Mucosa of descending colon (tissue), 3 donors: ENCODE results near the gene HSD11B1L. TPM values are rescaled to one million over a fixed set of nuclear protein-coding genes. Genes with fewer than 3 reads are reported as not detected.

Experiments used
- ATAC-seq: fragments of 200-7000 bp; cut with Tn5 transposase; one replicate; pipeline ENCODE4 v1.9.1; 2020; ENCODE audit warnings: mild to moderate bottlenecking, moderate library complexity
- DNase-seq, 3 donors: peaks; one replicate each; pipeline ENCODE4 v3.0.0-alpha.2; 2020
- H3K36me3 ChIP-seq: fragments of 200-600 bp; one replicate; pipeline ENCODE4 v1.8.0; 2021; ENCODE audit warnings: low read depth, mild to moderate bottlenecking
- H3K4me1 ChIP-seq: fragments of 200-600 bp; one replicate; pipeline ENCODE4 v1.8.0; 2021; ENCODE audit warnings: low read depth, mild to moderate bottlenecking
- H3K4me3 ChIP-seq: fragments of 200-600 bp; one replicate; pipeline ENCODE4 v1.8.0; 2021; ENCODE audit warnings: mild to moderate bottlenecking
- H3K9me3 ChIP-seq: fragments of 200-600 bp; one replicate; pipeline ENCODE4 v1.8.0; 2021; ENCODE audit warnings: mild to moderate bottlenecking
- intact Hi-C, 2 donors: fragments of 100-400 bp; cut with DNase I in 1 of 2; cut with micrococcal nuclease in 1 of 2; formaldehyde crosslinking; loops; one replicate each; pipeline versions ENCODE4 v1.11.0 to v1.11.1; 2022; cut with DNase I, micrococcal nuclease
- total RNA-seq, 3 donors: library from RNA; stranded (reverse); fragmentation: NEBNext Ultra II Directional in 2 of 3; extraction: Animal tissue kit (Norgen Biotek cat#: 25700) in 2 of 3; gene quantifications; one replicate each; pipeline versions ENCODE4 v1.2.1 to v1.2.4, GENCODE V29; 2021 to 2023
- TF ChIP-seq, protein P1 (sequence below): fragments of 200-600 bp; IDR thresholded peaks from one replicate; pipeline ENCODE4 v1.8.0; 2022; ENCODE audit warnings: antibody characterized with exemption, mild to moderate bottlenecking
- donor health status: DM: no; HTN: no; CAD: no; lungs with moderate emphysema.
- donor health status: DM: no; HTN: no; CAD: no.
- donor health status: DM: no; HTN: yes; CAD: no.

Gene HSD11B1L
- total RNA-seq, 3 donors from 2014 or later: 2.3 to 8.2 (median 3.3) TPM

GRCh38 chr19:5646703-5647102, 34.1 kb upstream of the HSD11B1L start:
- H3K36me3 ChIP-seq: peaks cover 24% of the 10 kb centered on the region

GRCh38 chr19:5648464-5648863, 32.4 kb upstream of the HSD11B1L start:
- Histone ChIP-seq H3K9me3 (no peaks in the 10 kb centered on the region), H3K4me1 (no peaks in the 10 kb centered on the region), H3K4me3 (no peak overlapping the region), H3K36me3 (peaks cover 27% of the 10 kb centered on the region)
- intact Hi-C loops: no loop called here
- DNase-seq: no peak
- TF ChIP-seq, protein P1, sequence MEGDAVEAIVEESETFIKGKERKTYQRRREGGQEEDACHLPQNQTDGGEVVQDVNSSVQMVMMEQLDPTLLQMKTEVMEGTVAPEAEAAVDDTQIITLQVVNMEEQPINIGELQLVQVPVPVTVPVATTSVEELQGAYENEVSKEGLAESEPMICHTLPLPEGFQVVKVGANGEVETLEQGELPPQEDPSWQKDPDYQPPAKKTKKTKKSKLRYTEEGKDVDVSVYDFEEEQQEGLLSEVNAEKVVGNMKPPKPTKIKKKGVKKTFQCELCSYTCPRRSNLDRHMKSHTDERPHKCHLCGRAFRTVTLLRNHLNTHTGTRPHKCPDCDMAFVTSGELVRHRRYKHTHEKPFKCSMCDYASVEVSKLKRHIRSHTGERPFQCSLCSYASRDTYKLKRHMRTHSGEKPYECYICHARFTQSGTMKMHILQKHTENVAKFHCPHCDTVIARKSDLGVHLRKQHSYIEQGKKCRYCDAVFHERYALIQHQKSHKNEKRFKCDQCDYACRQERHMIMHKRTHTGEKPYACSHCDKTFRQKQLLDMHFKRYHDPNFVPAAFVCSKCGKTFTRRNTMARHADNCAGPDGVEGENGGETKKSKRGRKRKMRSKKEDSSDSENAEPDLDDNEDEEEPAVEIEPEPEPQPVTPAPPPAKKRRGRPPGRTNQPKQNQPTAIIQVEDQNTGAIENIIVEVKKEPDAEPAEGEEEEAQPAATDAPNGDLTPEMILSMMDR: no peak
- no peak for ATAC-seq

More at GRCh38 chr19:5646703-5647102, 34.1 kb upstream of the HSD11B1L start:
- Histone ChIP-seq H3K4me1 (no peaks in the 10 kb centered on the region), H3K4me3 (no peak overlapping the region), H3K9me3 (no peaks in the 10 kb centered on the region)
- intact Hi-C loops: no loop called here
- TF ChIP-seq, protein P1: no peak
- ATAC-seq: no peak
- DNase-seq: no peak

- TF ChIP-seq, protein P1: no peak
- intact Hi-C loops: no loop called here
- H3K9me3 ChIP-seq: no peaks in the 10 kb centered on the region
- H3K4me3 ChIP-seq: no peak overlapping the region
- no peaks in the 10 kb centered on the region for H3K4me1 ChIP-seq
- ATAC-seq (no peak), DNase-seq (no peak)
- peaks cover 31% of the 10 kb centered on the region for H3K36me3 ChIP-seq
Measured at GRCh38 chr19:5651361-5651760, 29.5 kb upstream of the HSD11B1L start.

DNA sequence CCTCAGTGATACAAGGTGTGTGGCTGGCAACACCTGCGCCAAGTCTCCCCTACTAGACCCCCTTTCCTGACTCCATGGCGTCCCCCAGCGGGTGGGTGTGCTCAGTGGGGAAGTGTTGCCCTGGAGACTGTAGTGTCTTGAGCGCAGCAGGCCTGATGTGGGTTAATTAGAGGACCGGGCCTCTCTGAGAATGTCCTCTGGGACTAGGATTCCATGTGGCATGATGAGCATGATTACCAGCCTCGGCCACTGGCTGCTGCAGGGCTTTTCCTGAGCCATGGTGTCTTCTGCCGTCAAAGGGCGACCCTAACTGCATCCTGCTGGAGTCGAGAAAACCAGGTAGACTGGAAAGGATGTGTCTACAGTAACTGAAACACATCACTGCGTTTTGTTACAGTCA, 28.6 kb upstream of the HSD11B1L start:
- Histone ChIP-seq H3K4me1 (no peaks in the 10 kb centered on the region), H3K9me3 (no peaks in the 10 kb centered on the region), H3K36me3 (peaks cover 31% of the 10 kb centered on the region), H3K4me3 (no peak overlapping the region)
- intact Hi-C loops: no loop called here
- ATAC-seq (no peak), DNase-seq (no peak)
- TF ChIP-seq, protein P1: no peak

DNA sequence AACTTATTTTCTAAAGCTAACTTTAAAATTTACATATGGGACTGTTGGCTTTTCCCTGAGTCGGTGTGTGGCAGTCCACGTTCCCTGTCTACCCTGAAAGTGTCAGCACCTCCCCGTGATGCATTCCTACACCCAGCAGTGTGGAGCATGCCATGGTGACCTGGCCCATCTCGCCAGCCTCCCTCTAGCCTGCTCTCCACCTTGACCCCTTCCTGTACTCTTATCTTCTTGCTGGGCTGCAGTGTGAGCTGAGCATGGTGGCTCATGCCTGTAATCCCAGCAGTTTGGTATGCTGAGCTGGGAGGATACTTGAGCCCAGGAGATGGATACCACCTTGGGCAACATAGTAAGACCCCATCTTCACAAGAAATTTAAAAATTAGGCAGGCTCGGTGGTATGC, 25.9 kb upstream of the HSD11B1L start:
- TF ChIP-seq, protein P1: no peak
- H3K9me3 ChIP-seq: no peaks in the 10 kb centered on the region
- ATAC-seq: no peak
- H3K36me3 ChIP-seq: peaks cover 42% of the 10 kb centered on the region
- H3K4me1 ChIP-seq: no peaks in the 10 kb centered on the region
- intact Hi-C loops: no loop called here
- no peak overlapping the region for H3K4me3 ChIP-seq
- no peak for DNase-seq

DNA sequence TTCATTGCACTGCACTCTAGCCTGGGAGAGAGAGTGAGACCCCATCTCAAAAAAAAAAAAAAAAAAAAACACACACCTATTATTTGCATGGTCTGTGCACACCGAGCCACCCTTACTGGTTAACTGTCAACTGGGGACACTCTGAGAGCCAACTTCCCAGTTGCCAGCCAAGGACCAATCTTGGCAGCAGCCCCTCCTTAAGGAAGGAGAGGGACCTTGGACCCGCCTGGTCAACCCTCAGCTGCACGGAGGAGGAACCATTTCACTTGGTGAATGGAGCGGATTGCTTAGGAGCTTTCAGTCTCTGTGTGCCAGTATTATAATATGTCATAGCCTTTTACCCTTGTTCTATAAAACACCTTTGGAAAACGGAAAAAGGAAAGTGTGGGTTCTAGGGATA, 25.4 kb upstream of the HSD11B1L start:
- DNase-seq (peak in 2 of 3 donors; percentile 35 to 49), ATAC-seq (peak; percentile 87)
- Histone ChIP-seq H3K4me1 (no peaks in the 10 kb centered on the region), H3K4me3 (no peak overlapping the region), H3K36me3 (peaks cover 43% of the 10 kb centered on the region), H3K9me3 (no peaks in the 10 kb centered on the region)
- TF ChIP-seq, protein P1: no peak
- intact Hi-C loops: no loop called here
